Measurements from ENCODE around the gene ZBTB42.

DNA sequence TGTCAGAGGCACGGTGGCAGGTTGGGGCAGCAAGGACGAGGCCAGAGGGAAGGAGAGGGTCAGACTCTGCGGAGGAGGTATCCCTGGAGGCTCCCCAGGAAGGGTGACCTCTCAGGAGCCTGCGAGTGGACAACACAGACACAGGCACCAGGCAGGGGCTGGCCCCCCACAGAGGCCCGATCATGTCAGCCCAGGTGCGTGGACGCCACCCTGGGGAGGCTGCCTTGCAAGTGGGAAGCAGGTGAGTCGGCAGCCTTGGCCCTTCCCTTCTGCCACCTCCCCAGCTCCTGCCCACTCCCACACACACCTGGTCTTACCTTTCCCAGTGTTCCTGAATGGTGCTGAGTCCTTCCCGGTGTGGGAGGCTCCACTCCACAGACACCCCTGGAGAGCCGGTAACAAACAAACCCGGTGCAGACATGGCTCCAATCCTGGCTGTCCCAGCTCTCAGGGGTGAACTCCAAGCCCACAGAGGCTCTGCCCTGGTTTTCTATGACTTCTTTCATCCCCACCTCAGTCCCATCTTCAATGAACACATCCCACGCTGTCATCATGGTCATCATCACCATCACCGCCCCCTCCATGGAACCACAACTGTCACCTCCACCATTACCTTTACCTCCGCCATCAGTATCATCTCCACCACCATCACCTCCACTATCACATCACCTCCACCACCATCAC is 5.2 kb downstream of the ZBTB42 start:
- TF ChIP-seq, protein P1, sequence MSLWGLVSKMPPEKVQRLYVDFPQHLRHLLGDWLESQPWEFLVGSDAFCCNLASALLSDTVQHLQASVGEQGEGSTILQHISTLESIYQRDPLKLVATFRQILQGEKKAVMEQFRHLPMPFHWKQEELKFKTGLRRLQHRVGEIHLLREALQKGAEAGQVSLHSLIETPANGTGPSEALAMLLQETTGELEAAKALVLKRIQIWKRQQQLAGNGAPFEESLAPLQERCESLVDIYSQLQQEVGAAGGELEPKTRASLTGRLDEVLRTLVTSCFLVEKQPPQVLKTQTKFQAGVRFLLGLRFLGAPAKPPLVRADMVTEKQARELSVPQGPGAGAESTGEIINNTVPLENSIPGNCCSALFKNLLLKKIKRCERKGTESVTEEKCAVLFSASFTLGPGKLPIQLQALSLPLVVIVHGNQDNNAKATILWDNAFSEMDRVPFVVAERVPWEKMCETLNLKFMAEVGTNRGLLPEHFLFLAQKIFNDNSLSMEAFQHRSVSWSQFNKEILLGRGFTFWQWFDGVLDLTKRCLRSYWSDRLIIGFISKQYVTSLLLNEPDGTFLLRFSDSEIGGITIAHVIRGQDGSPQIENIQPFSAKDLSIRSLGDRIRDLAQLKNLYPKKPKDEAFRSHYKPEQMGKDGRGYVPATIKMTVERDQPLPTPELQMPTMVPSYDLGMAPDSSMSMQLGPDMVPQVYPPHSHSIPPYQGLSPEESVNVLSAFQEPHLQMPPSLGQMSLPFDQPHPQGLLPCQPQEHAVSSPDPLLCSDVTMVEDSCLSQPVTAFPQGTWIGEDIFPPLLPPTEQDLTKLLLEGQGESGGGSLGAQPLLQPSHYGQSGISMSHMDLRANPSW (CRISPR knock-in tag; IDR thresholded peaks at IDR 0.05; ENCODE audit: borderline replicate concordance), result no peak
- TF ChIP-seq, protein P2, sequence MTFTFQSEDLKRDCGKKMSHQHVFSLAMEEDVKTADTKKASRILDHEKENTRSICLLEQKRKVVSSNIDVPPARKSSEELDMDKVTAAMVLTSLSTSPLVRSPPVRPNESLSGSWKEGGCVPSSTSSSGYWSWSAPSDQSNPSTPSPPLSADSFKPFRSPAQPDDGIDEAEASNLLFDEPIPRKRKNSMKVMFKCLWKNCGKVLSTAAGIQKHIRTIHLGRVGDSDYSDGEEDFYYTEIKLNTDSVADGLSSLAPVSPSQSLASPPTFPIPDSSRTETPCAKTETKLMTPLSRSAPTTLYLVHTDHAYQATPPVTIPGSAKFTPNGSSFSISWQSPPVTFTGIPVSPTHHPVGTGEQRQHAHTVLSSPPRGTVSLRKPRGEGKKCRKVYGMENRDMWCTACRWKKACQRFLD (CRISPR knock-in tag; IDR thresholded peaks at IDR 0.05; ENCODE audit: borderline replicate concordance), result no peak

Measured in HepG2 (cell line).